Glutamatergic neuron (in vitro differentiated cells): ENCODE results near the gene RALGPS2. TPM values are rescaled to one million over a fixed set of nuclear protein-coding genes. Genes with fewer than 3 reads are reported as not detected.

ENCODE experiments used
- DNase-seq: peaks from one replicate; pipeline ENCODE4 v3.0.0; 2022
- H3K27ac Mint-ChIP-seq: one replicate; pipeline ENCODE4 v1.8.0; 2020; ENCODE audit warnings: mild to moderate bottlenecking, mixed read lengths, inconsistent platforms; ENCODE audit not compliant: unreplicated experiment
- H3K27me3 Mint-ChIP-seq: one replicate; pipeline ENCODE4 v1.8.0; 2020; ENCODE audit warnings: mild to moderate bottlenecking, moderate library complexity, mixed read lengths, inconsistent platforms; ENCODE audit not compliant: unreplicated experiment
- H3K36me3 Mint-ChIP-seq: one replicate; pipeline ENCODE4 v1.8.0; 2020; ENCODE audit warnings: mild to moderate bottlenecking, mixed read lengths, inconsistent platforms; ENCODE audit not compliant: unreplicated experiment
- H3K4me1 Mint-ChIP-seq: one replicate; pipeline ENCODE4 v1.8.0; 2020; ENCODE audit warnings: mild to moderate bottlenecking, low read depth, mixed read lengths, inconsistent platforms; ENCODE audit not compliant: unreplicated experiment
- H3K4me3 Mint-ChIP-seq: one replicate; pipeline ENCODE4 v1.8.0; 2020; ENCODE audit warnings: mild to moderate bottlenecking, mixed read lengths, inconsistent platforms; ENCODE audit not compliant: unreplicated experiment
- H3K9me3 Mint-ChIP-seq: one replicate; pipeline ENCODE4 v1.8.0; 2020; ENCODE audit warnings: mild to moderate bottlenecking, moderate library complexity, mixed read lengths, inconsistent platforms; ENCODE audit not compliant: unreplicated experiment
- total RNA-seq: library from RNA; stranded (reverse); fragmentation: NEBNext Ultra II Directional; extraction: Animal tissue kit (Norgen Biotek cat#: 25700); gene quantifications from one replicate; pipeline ENCODE4 v1.2.1, GENCODE V29; 2021; ENCODE audit not compliant: unreplicated experiment
- TF ChIP-seq, protein P1 (sequence below): fragments of 200-600 bp; sonication (generic); IDR thresholded peaks from one replicate; pipeline ENCODE4 v1.5.0; 2021; ENCODE audit not compliant: partially characterized antibody, unreplicated experiment

RALGPS2 gene
- total RNA-seq, 1 donor from 2014 or later: 17.9 TPM

DNA sequence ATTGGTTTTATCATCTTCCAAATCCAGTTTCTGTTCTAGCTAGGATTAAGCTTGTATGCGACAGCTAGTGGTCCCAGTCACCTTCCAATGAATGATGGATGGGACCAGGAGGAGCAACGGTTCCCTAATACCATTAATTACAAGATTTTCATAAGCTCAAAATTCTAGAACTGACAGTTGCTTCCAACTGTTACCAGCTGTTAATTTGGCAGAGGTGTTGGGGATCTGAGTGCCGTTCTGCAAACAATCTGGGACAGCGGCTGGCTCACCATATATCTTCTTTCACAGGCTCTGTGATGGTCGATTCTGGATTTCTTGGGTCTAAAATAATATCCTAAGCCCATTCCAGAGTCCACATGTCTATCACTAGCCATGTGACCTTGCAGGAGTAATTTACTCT is 34.5 kb upstream of the RALGPS2 start:
- TF ChIP-seq, protein P1, sequence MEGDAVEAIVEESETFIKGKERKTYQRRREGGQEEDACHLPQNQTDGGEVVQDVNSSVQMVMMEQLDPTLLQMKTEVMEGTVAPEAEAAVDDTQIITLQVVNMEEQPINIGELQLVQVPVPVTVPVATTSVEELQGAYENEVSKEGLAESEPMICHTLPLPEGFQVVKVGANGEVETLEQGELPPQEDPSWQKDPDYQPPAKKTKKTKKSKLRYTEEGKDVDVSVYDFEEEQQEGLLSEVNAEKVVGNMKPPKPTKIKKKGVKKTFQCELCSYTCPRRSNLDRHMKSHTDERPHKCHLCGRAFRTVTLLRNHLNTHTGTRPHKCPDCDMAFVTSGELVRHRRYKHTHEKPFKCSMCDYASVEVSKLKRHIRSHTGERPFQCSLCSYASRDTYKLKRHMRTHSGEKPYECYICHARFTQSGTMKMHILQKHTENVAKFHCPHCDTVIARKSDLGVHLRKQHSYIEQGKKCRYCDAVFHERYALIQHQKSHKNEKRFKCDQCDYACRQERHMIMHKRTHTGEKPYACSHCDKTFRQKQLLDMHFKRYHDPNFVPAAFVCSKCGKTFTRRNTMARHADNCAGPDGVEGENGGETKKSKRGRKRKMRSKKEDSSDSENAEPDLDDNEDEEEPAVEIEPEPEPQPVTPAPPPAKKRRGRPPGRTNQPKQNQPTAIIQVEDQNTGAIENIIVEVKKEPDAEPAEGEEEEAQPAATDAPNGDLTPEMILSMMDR: no peak
- Mint-ChIP-seq H3K36me3 (no peaks in the 10 kb centered on the region), H3K27me3 (no peaks in the 10 kb centered on the region), H3K4me3 (no peak overlapping the region), H3K4me1 (peaks cover 2% of the 10 kb centered on the region), H3K9me3 (peaks cover 1% of the 10 kb centered on the region), H3K27ac (no peak overlapping the region)
- DNase-seq: no peak

DNA sequence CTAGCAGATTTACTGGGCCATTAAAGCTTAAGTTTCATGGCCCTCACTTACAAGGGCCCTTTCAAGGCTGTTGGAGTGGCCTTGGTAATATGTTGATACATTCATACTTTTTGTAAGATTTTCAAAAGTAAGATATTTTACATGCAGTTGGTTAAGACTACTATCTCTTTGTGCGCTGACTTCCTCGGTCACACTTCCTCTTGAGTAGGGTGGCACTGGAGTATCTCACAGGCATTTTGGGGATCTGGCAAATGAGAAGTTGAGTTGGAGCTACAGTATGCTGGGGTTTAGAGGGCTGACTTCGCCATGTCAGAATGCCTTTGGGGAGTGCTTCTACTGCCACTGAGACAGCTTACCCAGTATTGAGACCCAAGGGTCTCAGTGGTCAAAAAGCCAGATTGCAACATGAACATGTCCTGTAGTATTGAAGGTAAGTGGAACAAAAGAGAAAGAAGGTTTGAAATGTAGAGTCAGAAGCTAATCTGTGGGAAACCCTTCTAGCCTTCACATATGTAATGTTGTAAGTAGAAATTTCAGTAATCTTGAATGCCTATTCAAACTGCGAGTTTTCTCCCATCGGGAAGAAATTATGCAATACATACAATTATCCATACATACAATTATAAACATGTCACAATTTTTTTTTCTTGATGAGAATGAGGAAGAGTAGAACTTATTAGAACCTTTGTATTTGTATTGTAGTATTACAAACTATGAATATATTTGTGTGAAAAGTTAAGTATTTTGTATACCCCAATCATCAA is 32.3 kb upstream of the RALGPS2 start:
- H3K27ac Mint-ChIP-seq: no peak overlapping the region
- no peak for DNase-seq
- TF ChIP-seq, protein P1: no peak
- no peaks in the 10 kb centered on the region for H3K27me3 Mint-ChIP-seq
- peaks cover 2% of the 10 kb centered on the region for H3K4me1 Mint-ChIP-seq
- no peaks in the 10 kb centered on the region for H3K36me3 Mint-ChIP-seq
- no peak overlapping the region for H3K4me3 Mint-ChIP-seq
- H3K9me3 Mint-ChIP-seq: peaks cover 1% of the 10 kb centered on the region

DNA sequence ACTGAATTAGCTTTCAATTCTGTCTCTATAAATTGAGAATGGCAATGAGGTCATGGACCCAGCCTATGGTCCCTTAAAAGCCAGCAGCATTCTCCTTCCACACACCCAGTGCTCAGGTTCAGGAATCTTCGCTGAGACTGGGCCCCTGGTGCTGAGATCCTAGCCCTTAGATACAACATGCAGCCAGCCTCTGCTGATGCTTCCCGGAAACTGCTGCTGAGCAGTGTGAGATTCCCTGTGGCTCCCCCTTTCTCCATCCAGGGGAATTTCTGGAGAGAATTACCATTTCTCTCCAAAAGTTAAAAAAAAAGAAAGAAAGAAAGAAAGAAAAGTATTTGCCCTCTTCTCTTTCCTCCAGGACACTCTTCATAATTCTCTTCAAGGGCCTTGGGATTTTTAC is 31.7 kb upstream of the RALGPS2 start:
- Mint-ChIP-seq H3K27ac (no peak overlapping the region), H3K9me3 (peaks cover 1% of the 10 kb centered on the region), H3K36me3 (no peaks in the 10 kb centered on the region), H3K4me3 (no peak overlapping the region), H3K27me3 (no peaks in the 10 kb centered on the region), H3K4me1 (peaks cover 2% of the 10 kb centered on the region)
- no peak for DNase-seq
- TF ChIP-seq, protein P1: no peak

DNA sequence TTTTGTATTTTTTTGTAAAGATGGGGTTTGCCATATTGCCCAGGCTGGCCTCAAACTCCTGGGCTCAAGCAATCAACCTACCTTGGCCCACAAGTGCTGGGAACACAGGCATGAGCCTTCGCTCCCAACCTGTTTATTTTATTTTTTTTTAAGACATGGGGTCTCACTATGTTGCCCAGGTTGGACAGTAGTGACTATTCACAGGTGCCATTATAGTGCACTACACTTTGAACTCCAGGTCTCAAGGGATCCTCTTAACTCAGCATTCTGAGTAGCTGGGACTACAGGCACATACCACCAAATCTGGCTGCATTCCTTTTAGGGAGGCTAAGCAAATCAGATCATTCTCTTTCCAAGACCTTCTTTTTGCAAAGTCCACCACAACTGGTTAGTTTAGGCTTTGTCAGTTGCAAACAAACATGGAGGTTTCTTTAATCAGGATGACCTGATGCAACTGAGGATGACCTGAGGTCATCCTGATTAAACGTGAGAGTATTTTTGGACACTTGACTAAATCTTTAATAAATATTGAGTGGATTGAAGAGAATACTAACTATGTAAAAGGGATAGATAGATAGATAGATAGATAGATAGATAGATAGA is 30.0 kb upstream of the RALGPS2 start:
- no peak for DNase-seq
- peaks cover 2% of the 10 kb centered on the region for H3K4me1 Mint-ChIP-seq
- H3K4me3 Mint-ChIP-seq: no peak overlapping the region
- no peaks in the 10 kb centered on the region for H3K36me3 Mint-ChIP-seq
- TF ChIP-seq, protein P1: no peak
- H3K9me3 Mint-ChIP-seq: peaks cover 1% of the 10 kb centered on the region
- no peaks in the 10 kb centered on the region for H3K27me3 Mint-ChIP-seq
- H3K27ac Mint-ChIP-seq: no peak overlapping the region

DNA sequence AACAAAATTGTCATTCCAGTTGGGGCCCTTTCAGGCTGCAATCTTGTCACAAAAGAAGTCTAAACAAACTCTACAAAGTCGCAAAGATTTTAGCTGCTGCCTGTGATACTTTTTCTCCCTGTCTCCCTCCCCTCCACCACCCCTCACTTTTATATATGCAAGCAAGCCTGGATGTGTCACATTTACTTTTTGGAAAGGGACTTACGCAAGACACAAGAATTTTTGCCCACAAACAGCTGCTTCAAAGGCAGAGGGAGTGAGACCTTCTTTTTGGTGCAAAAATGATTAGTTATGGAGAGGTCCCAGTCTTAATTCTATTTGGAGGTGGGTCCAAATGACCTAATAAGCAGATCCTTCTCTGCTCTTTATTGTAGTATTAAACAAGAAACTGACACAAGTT is 22.9 kb upstream of the RALGPS2 start:
- H3K27me3 Mint-ChIP-seq: no peaks in the 10 kb centered on the region
- H3K9me3 Mint-ChIP-seq: no peaks in the 10 kb centered on the region
- H3K27ac Mint-ChIP-seq: no peak overlapping the region
- TF ChIP-seq, protein P1: no peak
- H3K36me3 Mint-ChIP-seq: no peaks in the 10 kb centered on the region
- no peaks in the 10 kb centered on the region for H3K4me1 Mint-ChIP-seq
- no peak for DNase-seq
- no peak overlapping the region for H3K4me3 Mint-ChIP-seq
